ENCODE data around the gene MYO1A.
A peak's percentile ranks its signal among the peaks of the same experiment; 100 is the strongest.

Gene MYO1A

GRCh38 chr12:56993346-56993745 lies 56.6 kb downstream of the MYO1A start:
- H3K27ac ChIP-seq = no peak overlapping the region
- TF ChIP-seq CTCF (conservative IDR thresholded peaks at IDR 0.05) = no peak

- TF ChIP-seq CTCF (conservative IDR thresholded peaks at IDR 0.05) = no peak
- peak overlapping the region; percentile 39 for H3K27ac ChIP-seq
These were observed 58.3 kb downstream of the MYO1A start for GRCh38 chr12:56991319-56992246.

DNA sequence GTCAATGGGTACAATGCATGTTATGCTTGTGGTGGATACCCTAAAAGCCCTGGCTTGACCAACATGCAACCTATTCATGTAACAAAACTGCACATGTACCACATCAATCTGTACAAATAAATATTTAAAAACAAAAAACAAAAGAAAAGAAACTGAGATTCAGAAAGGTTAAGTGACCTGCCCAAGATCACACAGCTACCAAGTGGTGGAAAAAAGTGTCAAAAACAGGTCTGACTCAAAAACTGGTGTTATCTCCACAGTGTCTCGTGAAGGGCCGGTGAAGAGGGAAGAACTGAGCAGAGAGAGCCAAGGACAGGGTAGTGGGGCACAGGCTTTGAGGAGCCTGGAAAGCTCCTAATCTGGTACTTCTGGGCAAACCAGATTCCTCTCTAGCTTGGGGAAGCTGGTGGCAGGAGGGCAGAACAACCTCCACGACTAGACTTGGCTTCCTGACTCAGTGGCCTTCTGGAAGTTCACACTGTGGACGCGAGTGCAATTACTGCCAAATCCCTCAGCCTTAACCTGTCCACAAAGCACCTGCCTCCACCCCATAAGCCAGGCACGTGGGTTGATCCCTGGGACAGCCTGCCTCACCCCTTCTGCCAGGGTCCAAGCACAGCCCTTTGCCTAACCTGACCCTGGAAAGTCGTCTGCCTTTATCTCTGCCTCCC lies 59.1 kb downstream of the MYO1A start:
- H3K27ac ChIP-seq = peak overlapping the region; percentile 39
- no peak for TF ChIP-seq CTCF (conservative IDR thresholded peaks at IDR 0.05)

DNA sequence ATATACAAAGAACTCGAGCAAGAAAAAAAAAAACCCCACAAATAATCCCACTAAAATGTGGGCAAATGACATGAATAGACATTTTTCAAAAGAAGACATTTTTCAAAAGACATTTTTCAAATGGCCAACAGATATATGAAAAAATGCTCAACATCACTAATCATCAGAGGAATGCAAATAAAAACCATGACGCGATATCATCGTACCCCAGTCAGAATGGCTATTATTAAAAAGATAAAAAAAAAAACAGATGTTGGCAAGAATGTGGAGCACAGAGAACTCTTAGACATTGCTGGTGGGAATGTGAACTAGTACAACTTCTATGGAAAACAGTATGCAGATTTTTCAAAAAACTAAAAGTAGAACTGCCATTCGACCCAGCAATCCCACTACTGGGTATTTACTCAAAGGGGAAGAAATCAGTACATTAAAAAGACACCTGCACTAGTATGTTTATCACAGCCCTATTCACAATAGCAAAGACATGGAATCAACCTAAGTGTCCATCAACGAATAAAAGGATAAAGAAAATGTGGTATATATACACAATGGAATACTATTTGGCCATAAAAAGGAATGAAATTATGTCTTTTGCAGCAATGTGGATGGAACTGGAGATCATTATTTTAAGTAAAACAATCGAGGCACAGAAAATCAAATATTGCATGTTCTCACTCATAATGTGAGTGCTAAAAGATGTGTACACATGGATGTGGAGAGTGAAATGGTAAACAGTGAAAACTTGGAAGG lies 59.9 kb downstream of the MYO1A start:
- no peak overlapping the region for H3K27ac ChIP-seq
- no peak for TF ChIP-seq CTCF (conservative IDR thresholded peaks at IDR 0.05)

DNA sequence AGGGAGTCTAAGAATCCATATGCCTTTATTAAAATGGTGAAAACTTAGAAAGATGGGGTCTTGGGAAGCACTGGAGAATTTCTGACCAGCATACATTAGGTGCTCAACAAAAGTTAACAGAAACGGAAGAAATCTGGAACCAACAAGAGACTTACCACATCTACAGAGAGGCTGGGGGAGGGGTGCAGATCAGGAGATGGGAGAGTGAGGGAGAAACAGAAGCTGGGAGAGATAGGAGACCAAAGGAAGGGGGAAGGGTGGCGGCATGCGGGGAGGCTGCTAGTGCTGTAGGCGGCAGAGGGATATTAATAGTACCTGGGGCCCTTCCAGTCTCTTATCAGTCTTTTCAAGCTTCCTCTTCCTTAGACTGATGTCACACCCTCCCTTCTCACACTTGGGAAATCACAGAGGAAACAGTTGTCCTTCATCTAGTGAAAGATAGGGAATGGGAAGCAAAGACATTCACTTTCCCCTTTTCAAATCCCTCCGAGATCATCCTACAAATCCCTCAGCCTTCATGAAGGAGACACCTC lies 61.7 kb downstream of the MYO1A start:
- peak overlapping the region; percentile 62; the same call in 1 of the 2 replicates for H3K27ac ChIP-seq
- TF ChIP-seq CTCF (conservative IDR thresholded peaks at IDR 0.05) = no peak

DNA sequence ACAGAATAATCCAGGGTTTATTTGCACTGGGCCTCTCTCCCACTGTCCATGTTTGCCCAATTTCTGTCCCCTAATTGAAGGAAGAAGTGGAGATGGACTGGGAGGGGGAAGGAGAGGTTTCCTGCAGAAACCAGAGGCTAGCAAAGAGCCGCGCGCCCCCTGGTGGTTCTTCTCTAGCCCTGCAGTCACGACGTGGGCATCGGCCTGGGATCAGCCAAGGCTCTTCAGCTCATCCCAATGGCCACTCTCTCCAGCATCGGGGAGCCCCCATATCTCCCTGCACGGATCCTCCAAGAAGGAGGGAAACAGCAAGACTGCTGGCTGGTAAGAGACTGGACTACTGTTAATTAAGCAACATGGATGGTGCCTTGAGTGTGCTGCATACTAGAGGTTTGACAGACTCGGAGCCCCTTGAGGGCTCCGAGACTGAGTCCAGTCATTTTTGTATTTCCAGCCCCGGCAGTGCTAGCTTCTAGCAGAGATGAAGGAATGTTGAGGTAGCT lies 62.3 kb downstream of the MYO1A start:
- peak; percentile 99 for TF ChIP-seq CTCF (conservative IDR thresholded peaks at IDR 0.05)
- peak overlapping the region; percentile 62; the same call in 1 of the 2 replicates for H3K27ac ChIP-seq

Measured in VCaP (cell line).